Neural cell (in vitro differentiated cells): Measurements from ENCODE around the gene MYO9A. TPM values are rescaled to one million over a fixed set of nuclear protein-coding genes. Genes with fewer than 3 reads are reported as not detected.

ENCODE experiments used
- polyA plus RNA-seq: library from polyadenylated mRNA; depleted of rRNA; stranded (reverse); fragments of >200 nt; gene quantifications from 2 replicates; pipeline ENCODE4 v1.2.3, GENCODE V29; 2014
- small RNA-seq, 3 experiments: library from RNA; depleted of rRNA; stranded (forward); fragments of <200 nt; gene quantifications; one replicate each; pipeline ENCODE3, GENCODE V24; 2012

MYO9A gene
- polyA plus RNA-seq, 1 donor from 2014 or later: 22.7 TPM

Small RNA genes lying within 50 kb of the gene (small RNA-seq; reads per million reads assigned to genes)
- gene RNA5SP399 (0 to 0.08 (median 0.03) reads per million in 3 experiments), gene RNU2-65P (0 to 0.08 (median 0) reads per million in 3 experiments)

Other genes starting within 250 kb of the MYO9A start
- gene SENP8, start 253 bp upstream of the MYO9A start, polyA plus RNA-seq: 3.2 and 7.4 TPM in 2 replicates
- gene GRAMD2A, start 79.6 kb upstream of the MYO9A start, polyA plus RNA-seq: 1.9 and 3.2 TPM in 2 replicates
- 361 and 383 TPM in 2 replicates for gene PKM, start 113.0 kb upstream of the MYO9A start, polyA plus RNA-seq
- gene PARP6, start 154.4 kb upstream of the MYO9A start, polyA plus RNA-seq: 200 and 218 TPM in 2 replicates
- 68.6 and 90.1 TPM in 2 replicates for gene CELF6, start 202.0 kb upstream of the MYO9A start, polyA plus RNA-seq